PFSK-1 (cell line): ENCODE data around the gene PRKCE.

ENCODE experiments used
- FOXP2 ChIP-seq: optimal IDR thresholded peaks from 2 replicates; pipeline ENCODE3; 2011; ENCODE audit warnings: borderline replicate concordance, control low read depth, inconsistent platforms; ENCODE audit not compliant: insufficient read depth; ENCODE audit errors: extremely low read length, extremely low read depth
- POLR2AphosphoS5 ChIP-seq: IDR thresholded peaks from 2 replicates; pipeline ENCODE4 v1.6.1; 2012; ENCODE audit warnings: low read depth, mild to moderate bottlenecking, control low read depth, low read length, moderate library complexity
- REST ChIP-seq, 2 experiments: IDR thresholded peaks; 2 replicates each; pipeline versions ENCODE4 v1.6.1 to v1.8.0; 2011 to 2012; ENCODE audit warnings: low read depth in 2 of 2, low read length in 2 of 2, control low read depth in 1 of 2, inconsistent platforms in 1 of 2, mild to moderate bottlenecking in 1 of 2, moderate library complexity in 1 of 2; ENCODE audit not compliant: insufficient read depth in 1 of 2
- SIN3A ChIP-seq: IDR thresholded peaks from 2 replicates; pipeline ENCODE4 v1.6.1; 2012; ENCODE audit warnings: mild to moderate bottlenecking, low read length, moderate library complexity, borderline replicate concordance; ENCODE audit not compliant: insufficient read depth
- TAF1 ChIP-seq: IDR thresholded peaks from 2 replicates; pipeline ENCODE4 v1.6.1; 2012; ENCODE audit warnings: low read length, control low read depth, borderline replicate concordance; ENCODE audit not compliant: insufficient read depth

The PRKCE gene

DNA sequence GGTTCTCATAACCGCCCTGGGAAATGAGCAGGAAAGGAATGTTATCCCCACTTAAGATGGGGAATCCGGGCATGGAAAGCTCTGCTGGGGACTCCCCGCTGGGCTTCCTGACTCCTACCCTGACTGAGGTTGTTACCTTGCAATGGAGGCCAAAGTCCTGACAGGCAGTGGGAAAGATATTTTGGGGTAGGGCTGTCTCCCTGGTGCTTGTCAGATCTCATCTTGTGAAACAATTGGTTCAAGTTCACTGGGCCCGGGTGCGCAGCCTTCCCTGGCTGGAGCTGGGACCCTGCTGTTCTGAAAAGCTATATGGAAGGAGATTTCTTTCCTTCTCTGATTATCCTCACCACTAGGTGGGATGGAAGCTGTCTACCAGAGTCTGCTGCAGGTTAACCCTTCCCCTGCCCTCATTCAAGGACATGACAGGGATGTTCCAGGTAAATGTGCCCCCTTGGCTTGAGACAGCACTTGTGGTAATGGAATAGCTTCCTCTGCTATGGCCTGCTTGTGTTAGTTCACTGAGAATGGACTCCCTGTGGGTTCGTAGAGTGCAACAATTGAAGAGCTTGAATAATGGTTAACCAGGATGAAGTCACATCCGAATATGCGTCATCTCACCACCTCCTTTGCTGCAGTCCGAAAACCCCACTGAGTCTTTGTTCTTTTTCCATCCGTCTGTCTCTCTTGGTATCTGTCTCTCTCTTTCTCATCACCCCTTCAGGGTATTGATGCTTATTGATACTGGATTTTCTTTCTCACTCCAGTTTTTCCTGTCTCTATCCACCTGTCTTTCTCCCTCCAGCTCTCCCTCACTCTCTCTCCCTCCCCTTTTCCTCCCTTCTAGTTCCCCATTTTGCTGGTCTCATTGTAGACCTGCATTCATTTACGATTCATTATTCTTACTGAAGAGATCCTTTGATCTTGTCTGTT lies 577.9 kb downstream of the PRKCE start:
- TF ChIP-seq SIN3A = no peak
- TF ChIP-seq TAF1 = no peak
- TF ChIP-seq FOXP2 = no peak
- TF ChIP-seq POLR2AphosphoS5 = no peak

DNA sequence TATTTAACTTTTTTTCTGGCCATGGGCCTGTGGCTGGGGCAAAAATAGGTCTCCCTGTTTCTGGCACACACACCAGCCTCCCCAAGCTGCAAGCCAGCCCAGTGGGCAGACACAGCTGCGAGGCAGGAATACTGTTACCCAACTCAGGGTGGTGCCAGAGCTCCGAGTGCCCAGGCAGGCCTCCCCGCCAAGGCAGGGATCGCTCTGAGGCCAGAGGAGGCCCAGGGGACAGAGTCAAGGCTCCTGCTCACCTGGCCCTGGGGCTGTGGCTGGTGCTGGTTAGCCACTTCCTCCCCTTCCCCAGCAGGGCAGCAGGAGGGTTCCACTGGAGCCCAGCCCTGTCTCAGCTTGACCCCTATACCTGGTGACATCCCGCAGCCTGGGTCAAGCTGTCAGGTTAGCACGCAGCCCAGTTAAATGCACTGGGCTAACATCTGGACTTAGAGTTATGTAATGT lies 578.7 kb downstream of the PRKCE start:
- TF ChIP-seq TAF1 = no peak
- no peak for TF ChIP-seq REST (IDR thresholded peaks at IDR 0.05; ENCODE audit: insufficient read depth in 1 of 2, low read depth in 2 of 2, low read length in 2 of 2)
- no peak for TF ChIP-seq POLR2AphosphoS5
- peak; percentile 27 for TF ChIP-seq FOXP2
- no peak for TF ChIP-seq SIN3A

GRCh38 chr2:46230677-46231425 lies 579.4 kb downstream of the PRKCE start:
- no peak for TF ChIP-seq SIN3A
- no peak for TF ChIP-seq POLR2AphosphoS5
- TF ChIP-seq FOXP2 = no peak
- no peak for TF ChIP-seq TAF1
- no peak for TF ChIP-seq REST (IDR thresholded peaks at IDR 0.05; ENCODE audit: insufficient read depth in 1 of 2, low read depth in 2 of 2, low read length in 2 of 2)

- no peak for TF ChIP-seq POLR2AphosphoS5
- TF ChIP-seq REST (IDR thresholded peaks at IDR 0.05; ENCODE audit: insufficient read depth in 1 of 2, low read depth in 2 of 2, low read length in 2 of 2) = no peak
- TF ChIP-seq FOXP2 = no peak
- no peak for TF ChIP-seq SIN3A
- no peak for TF ChIP-seq TAF1
These were observed 580.2 kb downstream of the PRKCE start for GRCh38 chr2:46231721-46232120.

- TF ChIP-seq FOXP2 (no peak), REST (IDR thresholded peaks at IDR 0.05; ENCODE audit: insufficient read depth in 1 of 2, low read depth in 2 of 2, low read length in 2 of 2) (no peak), TAF1 (no peak), POLR2AphosphoS5 (no peak), SIN3A (no peak)
These were observed 581.4 kb downstream of the PRKCE start for GRCh38 chr2:46232860-46233259.
